ENCODE measurements around the gene EEFSEC. TPM values are rescaled to one million over a fixed set of nuclear protein-coding genes. Genes with fewer than 3 reads are reported as not detected.

The EEFSEC gene
- polyA plus RNA-seq, 4 donors = 15.7 to 27.8 (median 21.6) TPM

DNA sequence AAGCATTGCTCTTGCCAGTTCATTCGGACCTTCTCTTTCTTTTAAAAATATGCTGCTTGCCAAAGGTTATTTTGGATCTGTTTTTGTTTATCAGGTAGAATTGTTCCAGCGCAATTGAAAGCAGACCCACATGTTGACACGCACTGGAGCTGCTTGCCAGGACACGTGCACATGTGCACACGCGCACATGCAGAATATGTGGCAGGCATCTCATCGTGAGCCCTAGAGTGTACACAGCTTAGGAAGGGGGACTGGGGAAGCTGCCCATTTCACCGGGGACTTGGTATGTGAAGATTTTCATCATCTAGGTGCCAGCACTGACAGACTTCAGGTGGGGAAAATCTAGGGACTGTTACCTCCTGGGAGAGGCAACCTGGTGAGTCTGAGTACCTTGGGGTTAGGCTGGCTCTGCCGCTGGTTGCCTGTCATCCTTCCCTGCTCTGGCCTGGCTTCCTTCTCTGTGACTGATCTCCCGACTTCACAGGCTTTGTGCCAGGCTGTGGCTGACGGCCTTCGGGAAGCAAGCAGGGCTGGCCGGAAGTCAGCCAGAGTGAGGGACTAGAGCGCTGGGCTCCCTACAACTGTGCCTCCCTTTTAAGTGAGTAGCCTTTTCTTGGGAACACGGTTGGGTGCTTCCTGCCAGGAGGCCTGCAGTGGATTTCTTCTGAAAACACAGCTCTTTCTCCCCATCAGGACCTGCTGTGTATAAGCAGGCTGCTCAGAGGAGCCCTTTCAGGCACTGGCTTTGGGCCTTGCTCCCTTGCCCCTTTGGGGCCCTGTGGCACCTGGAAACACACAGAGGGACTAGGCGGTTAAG is 129.3 kb downstream of the EEFSEC start:
- no peak for DNase-seq (ENCODE audit: low read depth in 4 of 4, low spot score in 3 of 4)

DNA sequence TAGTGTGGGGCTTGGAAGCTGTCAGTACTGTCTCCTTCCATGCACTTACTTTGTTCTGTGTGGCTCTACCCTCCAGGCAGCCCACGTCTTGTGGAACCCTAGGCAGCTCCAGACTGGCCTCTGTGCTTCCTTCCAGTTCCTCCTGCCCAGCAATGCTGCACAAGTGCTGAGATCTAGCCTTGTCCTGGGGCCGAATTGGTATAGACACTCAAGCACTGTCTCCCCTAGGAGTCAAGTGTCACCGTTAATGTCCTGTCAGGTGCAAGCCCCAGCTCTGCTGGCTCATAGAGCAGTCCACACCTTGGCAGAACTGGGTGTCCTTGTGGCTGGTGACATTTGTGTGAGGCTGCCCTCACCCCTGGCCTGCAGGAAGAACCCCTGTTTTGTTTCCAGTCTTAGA is 130.1 kb downstream of the EEFSEC start:
- DNase-seq (ENCODE audit: low read depth in 4 of 4, low spot score in 3 of 4) = no peak

DNA sequence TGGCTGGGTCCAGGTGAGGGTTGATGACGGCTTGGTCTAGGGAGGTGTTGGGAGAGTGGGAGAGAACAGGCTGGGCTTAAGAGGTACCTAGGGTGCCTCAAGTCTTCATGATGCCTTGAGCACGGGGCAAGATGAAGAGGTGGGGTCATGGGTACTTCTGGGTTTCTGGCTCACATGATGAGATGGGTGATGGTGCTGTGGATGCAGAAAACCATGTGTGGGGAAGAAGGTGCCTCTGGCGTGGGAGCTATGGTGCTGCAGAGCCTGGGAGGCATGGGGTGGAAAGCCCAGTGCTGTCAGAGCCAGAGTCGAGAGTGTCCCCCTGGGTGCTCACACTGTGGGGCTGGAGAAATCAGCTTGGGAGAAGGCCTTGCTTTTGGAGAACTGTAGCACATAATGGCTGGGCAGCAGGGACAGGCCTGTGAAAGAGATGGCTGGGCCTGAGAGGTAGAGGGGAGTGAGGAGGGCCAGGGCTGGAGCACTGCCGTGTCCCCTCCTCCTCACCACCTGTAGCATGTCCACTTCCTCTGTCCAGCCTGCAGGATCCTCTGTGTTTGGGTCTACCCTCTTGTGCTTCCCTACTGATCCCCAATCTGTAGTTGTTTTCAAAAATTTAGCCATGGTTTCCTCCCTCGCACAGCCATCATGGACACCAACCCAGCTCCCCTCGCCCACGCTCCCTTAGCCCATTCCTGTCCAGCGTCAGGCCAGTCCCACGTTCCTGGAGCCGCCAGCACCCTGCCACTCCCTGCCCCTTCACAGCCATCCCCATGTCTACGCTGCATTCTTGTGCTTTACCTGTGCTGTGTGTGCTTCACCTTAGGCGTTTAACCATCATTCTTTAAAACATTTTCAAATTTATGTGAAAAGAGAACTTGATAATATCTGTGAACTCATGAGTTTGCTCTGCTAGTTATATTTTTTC is 132.0 kb downstream of the EEFSEC start:
- no peak for DNase-seq (ENCODE audit: low read depth in 4 of 4, low spot score in 3 of 4)

DNA sequence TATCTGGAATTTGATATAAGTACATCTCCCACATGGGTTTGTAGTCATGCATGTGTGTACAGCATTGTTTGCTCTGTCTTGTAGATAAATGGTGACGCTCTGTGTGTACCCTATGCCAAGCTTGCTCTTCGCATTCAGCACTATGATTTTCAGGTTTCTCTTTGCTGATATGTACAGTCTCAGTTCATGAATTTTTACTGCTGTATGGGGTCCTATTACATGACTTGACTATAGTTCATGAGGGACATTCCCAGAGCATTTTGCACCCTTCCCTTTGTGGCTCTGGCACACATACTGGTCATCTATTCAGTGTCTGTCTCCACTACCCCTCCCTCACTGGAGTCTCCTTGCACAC is 132.7 kb downstream of the EEFSEC start:
- DNase-seq (ENCODE audit: low read depth in 4 of 4, low spot score in 3 of 4) = no peak

DNA sequence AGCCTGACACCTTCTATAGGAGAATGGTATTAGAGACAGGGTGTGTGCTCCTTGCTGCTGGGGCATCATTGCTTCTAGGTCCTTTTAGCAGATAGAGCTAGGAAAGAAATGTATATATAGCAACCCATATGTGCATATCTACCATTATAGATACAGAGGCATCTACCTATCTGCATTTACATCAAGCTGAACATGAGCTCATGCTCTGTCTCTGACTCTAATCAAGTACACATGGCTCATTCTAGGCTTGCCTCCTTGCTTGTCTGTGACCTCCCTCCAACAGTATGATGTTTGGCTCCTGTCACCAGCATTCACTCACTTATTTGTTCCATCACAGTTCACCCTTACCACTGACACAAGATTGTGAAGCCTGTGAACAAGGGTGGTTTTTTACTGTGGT is 133.4 kb downstream of the EEFSEC start:
- no peak for DNase-seq (ENCODE audit: low read depth in 4 of 4, low spot score in 3 of 4)

DNA sequence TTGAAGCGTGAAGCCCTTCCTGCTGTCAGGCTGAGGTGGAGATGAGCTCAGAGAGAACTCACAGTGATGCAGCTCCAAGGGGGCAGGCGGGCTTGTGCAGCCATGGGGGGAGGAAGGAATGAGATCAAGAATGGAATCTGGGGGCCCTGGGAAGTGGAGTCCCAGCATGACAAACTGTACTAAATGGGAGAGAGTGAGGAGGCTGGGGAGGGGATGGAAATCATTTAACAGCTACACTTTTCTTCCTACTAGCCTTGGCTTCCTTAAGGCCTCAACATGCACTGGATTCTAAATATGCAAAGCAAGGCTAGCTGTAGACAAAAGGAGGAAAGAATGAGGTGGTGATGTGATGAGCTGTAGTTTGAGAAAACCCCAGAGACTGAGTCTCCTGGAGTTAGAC is 133.9 kb downstream of the EEFSEC start:
- no peak for DNase-seq (ENCODE audit: low read depth in 4 of 4, low spot score in 3 of 4)

DNA sequence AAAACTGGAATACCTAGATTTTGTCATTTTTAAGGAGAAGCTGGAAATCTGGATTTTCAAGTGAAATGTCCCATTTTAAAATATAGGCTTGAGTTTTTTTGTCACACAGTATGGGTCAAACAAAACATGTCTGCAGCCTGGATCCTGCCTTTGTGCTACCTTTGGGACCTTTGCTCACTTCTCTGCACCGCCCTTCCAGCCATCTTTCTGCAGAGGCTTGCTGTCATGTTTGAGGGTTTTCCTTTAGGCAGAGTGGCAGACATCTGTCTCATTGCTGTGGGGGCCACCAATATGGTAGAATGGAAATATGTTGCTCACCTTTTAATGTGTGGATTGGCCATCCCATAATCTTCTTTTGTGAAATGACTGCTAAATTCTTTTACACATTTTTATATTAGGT is 136.3 kb downstream of the EEFSEC start:
- no peak for DNase-seq (ENCODE audit: low read depth in 4 of 4, low spot score in 3 of 4)

DNA sequence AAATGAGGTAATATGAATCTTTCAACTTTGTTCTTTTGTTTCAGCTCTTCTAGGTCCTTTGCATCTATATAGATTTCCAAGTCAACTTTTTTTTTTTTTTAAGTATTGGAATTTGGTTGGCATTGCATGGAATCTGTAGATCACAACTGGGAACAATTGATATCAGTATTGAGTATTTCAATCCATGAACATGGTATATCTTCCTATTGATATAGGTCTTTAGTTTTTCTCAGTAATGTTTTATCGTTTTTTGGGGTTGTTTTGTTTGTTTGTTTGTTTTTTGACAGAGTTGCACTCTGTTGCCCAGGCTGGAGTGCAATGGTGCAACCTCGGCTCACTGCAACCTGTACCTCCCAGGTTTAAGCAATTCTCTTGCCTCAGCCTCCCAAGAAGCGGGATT is 137.2 kb downstream of the EEFSEC start:
- DNase-seq (ENCODE audit: low read depth in 4 of 4, low spot score in 3 of 4) = no peak

DNA sequence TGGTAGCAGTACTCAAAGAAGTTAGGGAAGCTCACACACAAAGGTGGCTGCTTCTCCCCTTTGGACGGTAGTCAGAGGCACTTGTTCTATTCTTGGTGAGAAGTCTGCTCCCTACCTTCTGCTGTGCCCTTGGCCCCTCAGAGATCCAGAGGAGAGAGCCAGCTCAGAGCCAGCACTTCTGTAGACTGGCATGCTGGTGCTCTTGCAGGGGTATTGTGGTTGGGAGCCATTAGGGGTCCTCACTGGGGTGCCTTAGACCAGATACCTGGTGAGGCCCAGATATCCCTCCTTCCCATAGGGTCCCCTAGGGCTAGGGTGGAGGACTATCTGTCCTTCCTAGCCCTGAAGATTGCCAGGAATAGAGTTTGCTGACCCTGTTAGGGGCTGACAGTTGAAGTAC is 140.6 kb downstream of the EEFSEC start:
- DNase-seq (ENCODE audit: low read depth in 4 of 4, low spot score in 3 of 4) = no peak

DNA sequence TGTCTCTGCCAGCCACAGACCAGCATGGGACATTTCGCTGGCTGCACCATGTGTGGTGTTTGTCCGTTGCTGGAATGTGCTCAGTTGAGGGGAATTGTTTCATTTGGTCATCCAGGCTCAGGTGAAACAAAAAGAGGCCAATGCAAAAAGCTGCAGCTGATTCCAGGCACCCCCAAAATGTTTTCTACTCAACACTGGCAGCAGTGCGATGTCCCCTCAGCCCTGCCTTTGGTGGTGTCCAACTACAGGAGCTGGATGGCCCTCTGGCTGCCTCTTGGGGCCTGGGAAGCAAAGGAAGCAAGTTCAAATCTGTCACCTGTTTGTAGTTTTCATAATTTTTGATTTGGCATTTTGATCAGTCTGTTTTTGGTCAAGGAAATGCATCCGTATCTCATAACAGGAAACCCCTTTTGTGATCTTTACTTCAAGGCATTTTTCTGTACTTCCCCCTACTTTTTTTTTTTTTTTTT is 141.8 kb downstream of the EEFSEC start:
- DNase-seq (ENCODE audit: low read depth in 4 of 4, low spot score in 3 of 4) = no peak

DNA sequence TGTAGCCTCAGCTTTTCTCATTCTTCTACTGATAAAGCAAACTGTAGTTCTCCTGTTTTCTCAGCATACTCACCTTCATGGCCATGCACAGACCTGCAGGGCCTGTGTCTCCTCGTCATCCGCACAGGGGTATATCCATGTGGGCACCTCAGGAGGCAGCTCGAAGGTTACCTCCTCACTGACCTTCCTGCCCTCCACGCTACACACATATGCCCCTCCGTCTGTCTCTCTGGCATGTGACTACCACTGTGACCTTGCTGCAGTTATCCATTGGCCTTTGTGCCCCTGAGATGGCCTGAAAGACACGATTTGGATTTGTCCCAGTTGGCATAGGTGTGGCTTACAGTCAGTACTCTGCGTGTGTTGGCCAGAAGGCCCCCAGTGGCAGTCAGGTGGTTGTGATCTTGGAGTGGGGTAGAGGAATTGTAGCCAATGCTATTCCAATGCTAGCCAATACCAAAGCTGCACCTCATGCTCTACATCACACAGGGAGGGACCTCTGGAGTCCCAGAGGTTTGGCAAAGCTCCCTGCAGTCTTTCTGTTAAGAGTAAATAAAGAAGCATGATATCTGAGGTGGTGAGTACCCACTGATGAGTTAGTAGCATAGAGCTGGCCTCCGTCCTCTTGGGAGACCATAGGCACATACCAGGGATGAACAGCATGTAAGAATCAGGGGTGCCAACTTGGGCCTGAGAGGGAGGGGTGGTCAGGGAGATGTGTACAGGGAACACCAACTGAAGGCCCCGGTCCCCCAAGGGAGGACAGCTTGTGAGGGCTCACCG is 143.4 kb downstream of the EEFSEC start:
- no peak for DNase-seq (ENCODE audit: low read depth in 4 of 4, low spot score in 3 of 4)

DNA sequence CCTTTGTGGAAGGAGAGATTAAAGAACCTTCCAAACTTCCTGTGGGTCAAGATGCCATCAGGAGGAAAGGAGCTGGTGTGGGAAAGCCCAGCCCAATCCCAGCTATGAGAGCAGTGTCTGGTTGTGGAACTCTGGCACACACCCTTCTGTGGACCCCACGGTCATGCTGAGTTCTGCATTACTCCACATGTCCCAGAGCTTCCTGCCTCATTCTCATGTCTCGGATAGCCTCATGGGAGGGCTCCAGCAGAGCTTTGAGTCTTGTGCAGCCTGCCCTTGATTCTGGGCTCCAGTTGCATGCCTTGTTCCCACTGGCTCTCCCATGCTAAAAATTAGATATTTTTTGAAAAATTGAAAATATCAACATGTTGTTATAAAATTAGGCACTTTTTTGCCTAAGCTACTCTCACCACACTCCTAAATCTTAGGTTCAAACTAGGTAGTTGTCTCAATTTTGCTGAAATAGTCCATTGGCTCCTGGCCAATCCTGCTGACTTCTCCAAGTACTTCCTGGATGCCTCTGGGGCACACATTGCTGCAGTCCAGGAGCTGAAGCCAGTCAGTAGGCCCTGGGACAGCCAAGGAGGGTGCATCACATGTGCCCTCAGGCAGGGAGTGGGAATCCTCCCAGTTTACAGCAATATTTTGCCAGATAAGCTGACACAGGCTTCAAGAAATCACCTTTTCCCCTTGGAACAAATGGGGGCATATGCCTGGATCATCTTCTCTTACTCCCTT is 144.3 kb downstream of the EEFSEC start:
- no peak for DNase-seq (ENCODE audit: low read depth in 4 of 4, low spot score in 3 of 4)

DNA sequence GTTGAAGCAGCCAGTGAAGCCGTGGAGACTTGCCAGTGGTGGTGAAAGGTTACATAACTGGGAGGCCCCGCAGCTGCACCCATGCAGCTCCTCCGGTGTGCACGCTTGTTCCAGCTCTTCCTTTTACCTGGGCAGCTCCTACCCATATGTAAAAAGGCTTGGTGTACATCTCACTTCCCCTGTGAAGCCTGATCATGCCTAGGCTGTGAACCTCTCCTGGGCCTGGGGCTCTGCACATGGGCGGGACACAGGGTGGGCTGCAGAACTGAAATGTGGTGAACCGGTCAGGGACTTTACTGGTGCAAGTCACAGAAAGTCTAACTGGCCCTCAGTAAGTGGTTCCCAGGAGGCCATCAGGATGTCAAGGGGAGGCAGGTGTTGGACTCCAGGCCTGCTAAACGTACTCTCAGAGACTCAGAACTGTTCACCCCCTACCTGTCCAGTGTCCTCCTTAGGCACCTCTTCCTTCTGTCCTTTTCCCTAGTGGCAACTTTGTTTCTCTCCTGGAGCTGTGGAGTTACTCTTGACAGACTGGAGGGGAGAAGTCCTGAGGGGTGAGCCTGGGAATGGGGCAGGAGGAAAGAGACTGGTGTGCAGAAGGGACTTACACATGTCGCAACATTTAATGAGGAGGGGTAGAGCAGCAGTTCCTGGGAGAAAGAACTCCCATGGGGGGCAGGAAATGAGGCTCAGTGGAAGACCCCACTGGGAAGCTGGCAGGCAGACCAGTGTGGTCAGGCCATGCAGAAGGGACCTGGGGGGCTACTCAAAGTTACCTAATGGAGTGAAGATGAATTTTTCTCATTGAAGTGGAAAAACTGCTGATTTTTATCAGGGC is 148.1 kb downstream of the EEFSEC start:
- DNase-seq (ENCODE audit: low read depth in 4 of 4, low spot score in 3 of 4) = no peak

DNA sequence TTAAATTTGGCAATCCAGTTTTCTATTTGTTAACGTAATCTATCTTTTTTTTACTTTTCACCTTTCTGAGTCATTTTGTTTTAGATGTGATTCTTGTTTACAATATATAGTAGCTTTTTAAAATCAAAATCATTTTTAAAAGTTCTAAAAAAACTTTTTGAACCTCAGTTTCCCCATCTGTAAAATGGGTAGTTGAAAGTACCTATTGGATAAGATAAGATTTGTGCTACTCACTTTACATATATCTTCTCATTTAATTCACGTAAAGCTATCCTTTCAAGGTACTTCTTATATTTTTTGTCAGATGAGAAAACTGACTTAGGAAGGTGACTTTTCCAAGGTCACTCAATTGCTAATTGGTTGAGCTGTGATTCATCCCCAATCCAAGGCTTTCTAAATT is 153.2 kb downstream of the EEFSEC start:
- DNase-seq (ENCODE audit: low read depth in 4 of 4, low spot score in 3 of 4) = no peak

DNA sequence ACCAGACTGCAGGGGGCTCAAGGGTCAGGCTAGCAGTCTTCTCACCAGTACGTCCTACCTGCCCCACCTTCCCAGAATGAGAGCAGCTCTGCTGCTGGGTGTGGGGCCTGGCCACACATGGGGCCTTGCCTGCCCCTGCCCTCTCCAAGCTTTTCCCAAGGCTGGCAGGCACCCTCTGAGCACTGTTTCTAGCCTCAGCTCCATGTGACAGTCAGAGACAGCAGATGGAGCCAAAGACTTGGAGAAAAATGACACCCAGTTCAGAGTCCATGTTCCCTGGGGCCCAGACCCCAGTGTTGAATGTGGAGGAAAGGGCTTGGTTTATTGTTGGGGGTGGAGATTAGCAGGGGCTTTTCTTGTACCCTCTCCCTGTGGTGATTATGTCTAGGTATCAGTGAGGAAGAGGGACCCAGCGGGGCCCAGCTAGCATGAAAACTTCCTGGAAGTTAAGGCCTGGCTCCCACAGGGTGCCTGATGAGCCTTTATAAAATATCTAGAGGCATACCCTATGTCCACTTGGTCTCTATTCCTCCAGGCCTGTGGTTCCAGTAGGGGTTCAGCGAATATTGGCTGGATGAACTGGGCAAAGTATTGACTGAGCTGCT is 153.8 kb downstream of the EEFSEC start:
- no peak for DNase-seq (ENCODE audit: low read depth in 4 of 4, low spot score in 3 of 4)

DNA sequence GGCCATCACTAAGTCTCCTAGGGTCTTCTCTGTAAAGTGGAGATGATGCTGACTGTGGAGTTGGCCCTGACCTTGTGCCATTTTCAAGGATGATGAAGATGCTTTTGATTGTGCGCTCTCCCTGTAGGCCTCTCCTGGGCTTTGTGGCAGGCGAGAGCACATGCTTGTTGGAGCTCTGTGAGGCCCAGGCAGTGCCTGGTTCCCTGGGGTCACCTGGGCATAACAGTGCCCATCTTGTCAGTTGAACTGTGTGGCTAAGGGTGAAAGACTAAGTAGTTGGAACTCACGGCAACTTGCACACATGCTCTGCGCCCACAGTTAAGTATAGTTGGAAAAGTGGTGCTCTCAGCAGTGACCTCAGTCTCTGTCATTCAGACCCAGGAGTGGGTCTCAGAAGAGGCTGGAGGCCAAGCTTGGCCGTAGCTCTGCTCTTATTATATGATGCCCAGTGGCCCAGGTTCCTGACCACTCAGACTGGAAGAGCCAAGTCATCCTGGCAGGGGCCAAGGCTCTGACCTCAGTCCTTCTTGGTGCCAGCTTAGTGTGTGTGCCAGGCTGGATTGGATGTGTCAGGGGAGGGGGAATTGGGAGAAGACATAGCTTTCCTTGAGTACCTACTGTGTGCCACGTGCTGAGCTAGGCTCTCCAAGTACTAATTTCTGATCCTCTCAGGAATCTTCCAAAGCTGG is 154.6 kb downstream of the EEFSEC start:
- DNase-seq (ENCODE audit: low read depth in 4 of 4, low spot score in 3 of 4) = no peak

DNA sequence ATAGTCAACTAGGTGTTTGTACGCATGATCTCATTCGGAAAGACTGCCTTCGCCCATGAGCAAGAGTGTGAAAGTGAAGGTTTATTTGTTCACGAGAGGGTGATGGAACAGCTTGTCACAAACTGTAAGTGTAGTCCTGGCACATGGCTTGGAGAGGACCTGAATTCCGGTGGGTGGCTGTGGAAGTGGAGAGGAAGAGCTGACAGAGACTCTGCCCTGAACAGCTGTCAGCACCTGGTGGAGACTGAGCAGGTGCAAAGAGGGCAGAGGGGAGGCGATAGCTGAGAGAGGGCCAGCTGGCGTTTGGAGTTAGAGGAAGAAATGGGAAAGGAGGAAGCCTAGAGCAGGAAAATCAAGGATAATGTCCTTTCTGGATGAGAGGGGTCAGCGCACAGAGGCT is 155.7 kb downstream of the EEFSEC start:
- DNase-seq (ENCODE audit: low read depth in 4 of 4, low spot score in 3 of 4) = no peak

DNA sequence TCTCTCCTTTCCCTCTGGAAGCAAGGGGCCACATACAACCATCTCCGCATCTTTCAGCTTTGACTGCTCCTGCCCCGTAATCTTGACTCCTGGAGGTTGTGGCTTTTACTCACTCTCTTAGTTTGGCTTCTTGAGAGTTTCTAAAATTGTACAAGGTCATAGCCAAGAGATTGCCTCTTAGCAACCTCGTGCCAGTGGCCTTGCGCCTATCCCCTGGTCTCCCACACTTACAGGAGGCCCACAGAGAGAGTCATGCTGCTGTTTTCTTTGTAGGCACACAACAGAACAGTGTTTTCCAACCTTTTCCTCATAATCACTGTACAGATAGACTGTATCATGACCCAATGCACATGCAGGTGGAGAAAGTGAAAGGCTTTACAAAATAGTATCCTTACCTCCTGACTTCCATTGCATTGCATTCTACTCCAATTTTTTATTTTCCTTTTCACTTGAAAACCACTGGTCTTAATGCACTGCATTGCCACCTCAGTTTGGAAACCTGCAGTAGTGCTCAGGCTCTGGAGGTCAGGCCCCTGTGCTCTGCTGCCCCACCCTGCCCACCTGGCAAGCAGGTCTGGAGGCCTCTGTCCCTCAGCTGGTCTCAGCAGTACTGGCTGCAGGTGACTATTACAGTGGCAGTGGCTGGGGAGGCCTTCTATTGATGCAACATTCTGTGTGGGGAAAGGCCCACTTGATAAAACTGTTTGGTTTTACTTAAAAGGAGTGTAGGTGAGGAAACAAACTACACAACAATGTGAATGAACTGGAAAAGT is 157.2 kb downstream of the EEFSEC start:
- DNase-seq (ENCODE audit: low read depth in 4 of 4, low spot score in 3 of 4) = no peak

All from left renal pelvis (tissue), 4 donors.